Measurements from ENCODE around the gene SLC34A3.

Gene SLC34A3

DNA sequence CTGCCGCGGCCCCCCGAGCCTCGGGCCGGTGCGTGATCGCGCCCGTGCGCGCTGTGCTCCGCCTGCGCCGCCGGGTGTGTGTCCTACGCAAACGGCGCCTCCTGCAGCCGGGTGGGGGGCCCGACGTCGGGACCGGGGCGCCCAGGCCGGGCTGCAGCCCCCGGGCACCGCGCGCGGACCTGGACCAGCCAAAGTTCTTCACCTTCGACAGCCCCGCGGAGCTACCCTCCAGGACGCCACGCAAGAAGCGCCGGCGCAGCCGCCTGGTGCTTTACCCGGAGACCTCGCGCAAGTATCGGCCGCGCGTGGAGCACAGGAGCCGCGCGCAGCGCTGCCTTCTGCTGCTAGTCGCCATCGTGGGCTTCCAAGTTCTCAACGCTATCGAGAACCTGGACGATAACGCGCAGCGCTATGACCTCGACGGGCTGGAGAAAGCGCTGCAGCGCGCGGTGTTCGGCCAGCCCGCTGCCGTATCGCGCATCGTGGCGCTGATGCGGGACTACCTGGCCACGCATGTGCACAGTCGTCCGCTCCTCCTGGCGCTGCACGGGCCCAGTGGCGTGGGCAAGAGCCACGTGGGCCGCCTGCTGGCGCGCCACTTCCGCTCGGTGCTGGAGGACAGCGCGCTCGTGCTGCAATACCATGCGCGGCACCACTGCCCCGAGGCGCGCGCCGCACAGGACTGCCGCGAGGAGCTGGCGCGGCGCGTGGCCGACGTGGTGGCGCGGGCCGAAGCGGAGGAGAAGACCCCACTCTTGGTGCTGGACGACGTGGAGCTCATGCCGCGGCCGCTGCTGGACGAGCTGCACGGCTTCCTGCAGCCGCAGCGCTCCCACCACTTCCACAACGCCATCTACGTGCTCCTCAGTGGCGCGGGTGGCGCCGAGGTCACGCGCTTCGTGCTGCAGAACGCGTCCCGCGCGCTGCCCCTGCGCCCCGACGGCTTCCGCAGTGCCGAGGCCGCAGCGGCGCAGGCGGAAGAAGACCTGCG is 48.3 kb downstream of the SLC34A3 start:
- H3K4me3 ChIP-seq (ENCODE audit: low read depth, low read length), result no peak overlapping the region
- no peak for TF ChIP-seq CTCF (IDR thresholded peaks at IDR 0.05; ENCODE audit: borderline replicate concordance, insufficient read depth, low read depth, low read length)

DNA sequence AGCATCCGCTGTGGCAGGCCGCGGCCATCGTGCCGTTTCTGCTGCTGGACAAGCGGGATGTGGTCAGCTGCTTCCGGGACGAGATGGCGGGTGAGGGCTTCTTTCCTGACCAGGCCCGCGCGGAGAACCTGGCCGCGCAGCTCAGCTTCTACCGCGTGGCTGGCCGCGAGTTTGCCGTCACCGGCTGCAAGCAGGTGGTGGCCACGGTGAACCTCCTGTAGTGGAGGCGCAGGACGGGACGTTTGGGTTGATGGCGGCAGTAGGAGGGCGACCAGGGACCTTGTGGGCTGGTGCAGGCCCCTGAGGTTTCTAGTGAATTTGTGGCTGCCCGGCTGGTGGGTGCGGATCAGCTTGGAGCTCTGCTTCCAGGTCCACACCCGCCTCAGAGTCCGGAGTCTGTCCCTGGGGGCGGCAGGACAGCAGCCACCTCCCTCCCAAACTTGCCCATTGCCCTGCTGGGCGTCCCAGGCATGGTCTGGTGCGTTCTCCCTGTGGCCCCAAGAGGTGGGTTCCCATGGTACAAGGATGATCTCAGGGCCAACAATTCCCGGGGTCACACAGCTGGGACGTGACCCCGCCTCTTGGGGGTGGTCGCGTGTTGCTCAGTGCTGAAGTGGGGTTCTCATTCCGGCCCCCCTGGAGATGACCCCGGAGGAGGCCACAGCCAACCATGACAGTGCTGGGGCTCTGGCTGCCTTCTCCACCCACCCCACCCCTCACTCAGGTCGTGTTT is 49.2 kb downstream of the SLC34A3 start:
- no peak overlapping the region for H3K4me3 ChIP-seq (ENCODE audit: low read depth, low read length)
- no peak for TF ChIP-seq CTCF (IDR thresholded peaks at IDR 0.05; ENCODE audit: borderline replicate concordance, insufficient read depth, low read depth, low read length)

- H3K4me3 ChIP-seq (ENCODE audit: low read depth, low read length), result peak overlapping the region; percentile 5
- TF ChIP-seq CTCF (IDR thresholded peaks at IDR 0.05; ENCODE audit: borderline replicate concordance, insufficient read depth, low read depth, low read length), result peak; percentile 49; the same call in 1 of the 2 replicates
Measured at GRCh38 chr9:137280474-137281344, 50.0 kb downstream of the SLC34A3 start.

DNA sequence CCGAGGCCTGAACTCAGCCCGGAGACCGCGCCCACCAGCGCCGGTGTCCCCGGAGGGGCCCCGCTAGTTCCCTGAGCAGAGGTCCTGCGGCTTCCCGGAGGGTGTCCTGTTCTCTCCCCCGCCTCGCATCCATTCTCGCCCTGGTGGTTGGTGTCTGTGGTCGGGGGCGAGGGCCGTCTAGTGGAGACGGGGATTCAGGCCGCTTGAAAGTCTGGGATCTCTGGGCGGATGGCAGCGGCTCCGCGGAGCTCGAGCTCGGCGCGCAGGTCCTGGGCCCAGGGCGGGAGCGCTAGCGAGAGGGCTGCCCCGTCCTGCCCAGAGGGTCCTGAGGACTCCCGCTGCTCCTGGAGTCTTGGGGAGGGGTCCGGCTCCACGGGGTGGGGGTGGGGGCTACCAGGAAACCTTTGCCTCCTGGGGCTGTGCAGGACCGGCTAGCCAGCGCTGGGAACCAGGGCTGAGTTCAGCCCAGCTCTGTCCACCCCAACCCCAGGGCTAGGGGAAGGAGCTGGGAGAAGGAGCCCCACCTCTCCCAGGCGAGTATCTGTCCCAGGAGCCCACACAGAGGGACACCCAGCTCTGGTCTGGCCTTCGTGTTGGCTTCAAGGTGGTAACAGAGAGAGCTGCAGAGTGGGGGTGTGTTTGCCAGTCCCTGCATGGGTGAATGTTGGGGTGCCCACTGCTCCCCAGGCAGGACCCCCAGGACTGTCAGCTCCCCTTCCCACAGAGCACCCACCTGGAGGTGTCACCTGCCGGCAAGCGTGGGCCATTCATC is 50.8 kb downstream of the SLC34A3 start:
- no peak for TF ChIP-seq CTCF (IDR thresholded peaks at IDR 0.05; ENCODE audit: borderline replicate concordance, insufficient read depth, low read depth, low read length)
- H3K4me3 ChIP-seq (ENCODE audit: low read depth, low read length), result no peak overlapping the region

Measured in GM12875 (cell line).